ENCODE results near the gene KLF5.

The KLF5 gene

GRCh38 chr13:73065665-73066340 lies 7.0 kb downstream of the KLF5 start (continued):
- no peak for TF ChIP-seq ZNF621 (tag by site-specific recombination; IDR thresholded peaks at IDR 0.05)
- no peak for TF ChIP-seq ZNF280D (tag by site-specific recombination; IDR thresholded peaks at IDR 0.05)

GRCh38 chr13:73069206-73069805 lies 10.5 kb downstream of the KLF5 start:
- POLR2A ChIA-PET = no interaction called here

GRCh38 chr13:73070451-73071098 lies 11.8 kb downstream of the KLF5 start:
- Histone ChIP-seq H3K9me3 (ENCODE audit: control insufficient read depth, insufficient read depth, low read depth, low read length) (no peaks in the 10 kb centered on the region), H3K4me3 (ENCODE audit: low read depth, low read length) (no peak overlapping the region), H3K27ac (ENCODE audit: extremely low read depth, low read depth, low read length) (no peak overlapping the region), H3K36me3 (ENCODE audit: control insufficient read depth in 2 of 2, insufficient read depth in 1 of 2, low read length in 2 of 2) (peaks cover 0 to 23% of the 10 kb centered on the region in 2 experiments; a peak in 1 of 3 replicates), H3K4me1 (ENCODE audit: control insufficient read depth, insufficient read depth, low read length) (no peaks in the 10 kb centered on the region)
- TF ChIP-seq OVOL3 (tag by site-specific recombination; IDR thresholded peaks at IDR 0.05) (no peak), ZNF404 (tag by site-specific recombination; IDR thresholded peaks at IDR 0.05) (no peak), ZNF544 (tag by site-specific recombination; IDR thresholded peaks at IDR 0.05) (no peak), GFI1B (tag by site-specific recombination; IDR thresholded peaks at IDR 0.05) (no peak), ZNF335 (tag by site-specific recombination; conservative IDR thresholded peaks at IDR 0.05) (no peak), ZNF354C (tag by site-specific recombination; IDR thresholded peaks at IDR 0.05; ENCODE audit: borderline replicate concordance, low read depth) (no peak), KLF17 (tag by site-specific recombination; IDR thresholded peaks at IDR 0.05) (no peak), ZNF449 (tag by site-specific recombination; IDR thresholded peaks at IDR 0.05) (no peak), KLF1 (tag by site-specific recombination; IDR thresholded peaks at IDR 0.05) (no peak), SALL2 (tag by site-specific recombination; IDR thresholded peaks at IDR 0.05; ENCODE audit: borderline replicate concordance) (no peak), ZNF239 (tag by site-specific recombination; IDR thresholded peaks at IDR 0.05) (no peak), ZNF416 (tag by site-specific recombination; IDR thresholded peaks at IDR 0.05) (no peak)
- CTCF ChIA-PET = no interaction called here
- POLR2A ChIA-PET = no interaction called here

More at GRCh38 chr13:73069206-73069805, 10.5 kb downstream of the KLF5 start:
- Histone ChIP-seq H3K9me3 (ENCODE audit: control insufficient read depth, insufficient read depth, low read depth, low read length) (no peaks in the 10 kb centered on the region), H3K4me1 (ENCODE audit: control insufficient read depth, insufficient read depth, low read length) (no peaks in the 10 kb centered on the region), H3K36me3 (ENCODE audit: control insufficient read depth in 2 of 2, insufficient read depth in 1 of 2, low read length in 2 of 2) (peaks cover 0 to 28% of the 10 kb centered on the region in 2 experiments; a peak in 1 of 3 replicates), H3K27ac (ENCODE audit: extremely low read depth, low read depth, low read length) (no peak overlapping the region), H3K4me3 (ENCODE audit: low read depth, low read length) (no peak overlapping the region)
- CTCF ChIA-PET = no interaction called here
- TF ChIP-seq ZNF366 (tag by site-specific recombination; conservative IDR thresholded peaks at IDR 0.05) (no peak), ZNF404 (tag by site-specific recombination; IDR thresholded peaks at IDR 0.05) (no peak), ZNF311 (tag by site-specific recombination; IDR thresholded peaks at IDR 0.05; ENCODE audit: borderline replicate concordance) (no peak), BCL11B (tag by site-specific recombination; IDR thresholded peaks at IDR 0.05; ENCODE audit: low read depth) (no peak), ZNF175 (tag by site-specific recombination; IDR thresholded peaks at IDR 0.05) (no peak)
